Vagina (tissue), 2 donors: ENCODE data around the gene DST.

ENCODE experiments used
- CTCF ChIP-seq, 3 experiments: fragments of 450-650 bp in 2 of 3; fragments of 200-600 bp in 1 of 3; sonication (generic) in 1 of 3; IDR thresholded peaks; one replicate each; pipeline ENCODE4 v1.5.1; 2017 to 2019; ENCODE audit warnings: antibody characterized with exemption in 3 of 3, mild to moderate bottlenecking in 2 of 3, moderate library complexity in 2 of 3
- POLR2A ChIP-seq, 2 donors: fragments of 450-650 bp; IDR thresholded peaks; one replicate each; pipeline ENCODE4 v1.6.1; 2017; ENCODE audit warnings: antibody characterized with exemption in 2 of 2, mild to moderate bottlenecking in 2 of 2, moderate library complexity in 2 of 2
- POLR2AphosphoS5 ChIP-seq, 2 donors: sonication (generic); formaldehyde crosslinking; IDR thresholded peaks; one replicate each; pipeline ENCODE4 v1.9.0; 2017; ENCODE audit warnings: antibody characterized with exemption in 2 of 2, mild to moderate bottlenecking in 2 of 2, low read depth in 1 of 2; ENCODE audit not compliant: insufficient read depth in 1 of 2

GRCh38 chr6:56535626-56536025 is 107.1 kb downstream of the DST start:
- TF ChIP-seq CTCF (IDR thresholded peaks at IDR 0.05) (no peak), POLR2AphosphoS5 (IDR thresholded peaks at IDR 0.05; ENCODE audit: insufficient read depth in 1 of 2, low read depth in 1 of 2) (no peak), POLR2A (IDR thresholded peaks at IDR 0.05) (no peak)
